ENCODE data around the gene SDK2.

Gene SDK2

DNA sequence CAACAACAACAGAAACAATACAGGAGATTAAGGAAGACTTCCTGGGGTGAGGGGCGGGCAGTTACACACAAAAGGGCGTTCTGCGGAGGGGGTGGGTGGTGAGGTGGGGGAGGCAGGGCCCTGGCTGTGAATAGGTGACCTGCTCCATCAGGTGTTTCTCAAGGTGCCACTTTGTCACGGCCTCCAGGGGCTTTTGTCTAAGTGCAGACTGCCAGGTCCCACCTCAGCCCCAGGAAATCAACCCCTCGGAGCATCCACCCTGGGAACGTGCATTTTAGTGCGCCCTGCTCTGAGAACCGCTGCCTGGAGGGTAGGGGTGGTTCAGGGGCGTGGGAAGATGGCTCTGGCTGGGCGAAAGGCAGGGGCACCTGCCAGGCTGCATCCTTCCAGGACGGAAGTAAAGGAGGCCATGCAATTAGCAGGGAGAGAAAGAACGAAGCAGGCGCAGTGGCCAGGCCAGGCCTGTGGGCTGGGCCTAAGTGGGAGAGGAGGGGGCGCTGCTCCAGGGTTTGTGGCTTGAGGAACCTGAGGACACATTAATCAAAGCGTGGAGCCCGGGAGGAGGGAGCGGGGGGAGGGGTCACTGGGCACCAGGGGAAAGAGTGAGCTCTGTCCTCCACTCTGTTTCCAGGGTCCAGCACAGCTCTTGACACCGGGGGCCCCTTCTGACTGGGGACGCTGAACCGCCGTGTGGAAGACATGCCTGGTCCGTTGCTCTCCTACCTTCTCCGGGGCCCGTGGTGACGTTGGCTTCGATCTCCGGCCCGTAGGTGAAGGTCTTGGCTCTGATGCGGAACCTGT lies 283.1 kb downstream of the SDK2 start:
- no peak for DNase-seq (ENCODE audit: low read depth)

GRCh38 chr17:73359987-73360410 lies 284.2 kb downstream of the SDK2 start:
- DNase-seq (ENCODE audit: low read depth) = no peak

GRCh38 chr17:73359352-73359751 lies 284.9 kb downstream of the SDK2 start:
- no peak for DNase-seq (ENCODE audit: low read depth)

DNA sequence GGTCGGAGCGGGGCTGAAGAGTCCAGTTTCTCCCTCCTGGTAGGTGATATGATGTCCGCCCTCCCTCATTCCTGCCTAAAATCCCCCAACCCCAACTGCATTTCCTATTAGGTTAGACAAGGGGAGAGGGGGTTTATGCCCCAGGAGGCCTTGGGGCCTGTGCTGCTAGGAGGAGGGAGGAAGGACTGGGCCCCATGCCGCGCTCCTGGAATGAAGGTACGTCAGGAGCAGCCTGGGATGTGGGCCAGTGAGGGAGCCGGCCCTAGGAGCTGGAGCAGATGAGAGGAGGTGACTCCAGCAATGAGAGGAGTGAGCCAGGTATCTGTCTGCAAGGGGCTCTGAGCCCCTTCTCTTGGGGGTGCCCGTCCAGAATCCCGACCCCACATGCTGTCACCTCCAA lies 285.6 kb downstream of the SDK2 start:
- DNase-seq (ENCODE audit: low read depth) = no peak

DNA sequence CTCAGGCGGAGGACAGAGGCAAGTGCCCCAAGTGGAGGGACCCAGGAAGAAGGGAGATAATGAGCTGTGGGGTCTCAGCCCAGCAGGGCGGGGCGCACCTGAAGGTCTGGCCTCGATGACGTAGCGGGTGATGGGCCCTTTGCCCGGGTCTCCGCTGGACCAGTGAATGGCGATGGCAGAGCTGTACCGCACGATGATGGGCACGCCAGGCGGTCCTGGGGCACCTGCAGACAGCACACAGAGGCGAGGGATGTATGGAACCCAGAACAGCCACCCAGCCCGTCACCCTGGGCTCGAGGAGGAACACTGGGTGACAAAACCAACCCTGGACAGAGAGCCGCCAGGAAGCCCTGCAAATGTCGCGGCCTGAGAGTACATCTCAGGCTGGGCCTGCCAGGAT lies 286.3 kb downstream of the SDK2 start:
- no peak for DNase-seq (ENCODE audit: low read depth)

GRCh38 chr17:73357318-73357717 lies 286.9 kb downstream of the SDK2 start:
- DNase-seq (ENCODE audit: low read depth) = no peak

DNA sequence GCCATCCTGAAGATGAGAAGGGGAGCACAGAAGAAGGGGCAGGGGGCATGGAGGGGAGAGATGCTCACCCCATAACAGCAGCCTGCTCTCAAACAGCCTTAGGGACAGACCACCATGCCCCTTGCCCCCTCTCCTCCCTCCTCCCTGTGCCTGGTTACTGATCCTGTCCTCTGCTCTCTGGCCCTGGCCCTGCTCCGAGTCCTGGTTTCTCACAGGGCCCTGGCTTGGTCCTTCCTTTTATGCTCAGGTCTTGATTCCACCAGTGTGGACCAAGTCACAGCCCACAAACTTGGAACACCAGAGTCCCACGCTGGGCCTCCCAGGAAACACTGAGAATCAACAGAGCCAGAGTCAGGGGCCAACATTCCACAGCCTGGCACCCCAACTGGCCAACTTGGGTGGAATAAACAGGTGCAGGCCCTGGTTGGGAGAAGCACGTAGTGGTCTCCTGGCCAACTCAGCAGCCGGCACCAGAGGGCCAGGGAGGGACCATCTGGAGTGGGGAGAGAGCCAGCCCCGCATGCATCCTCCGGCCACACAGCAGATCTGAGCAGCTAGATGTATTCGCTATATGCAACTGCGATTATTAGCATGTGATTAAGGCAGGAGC lies 287.6 kb downstream of the SDK2 start:
- no peak for DNase-seq (ENCODE audit: low read depth)

DNA sequence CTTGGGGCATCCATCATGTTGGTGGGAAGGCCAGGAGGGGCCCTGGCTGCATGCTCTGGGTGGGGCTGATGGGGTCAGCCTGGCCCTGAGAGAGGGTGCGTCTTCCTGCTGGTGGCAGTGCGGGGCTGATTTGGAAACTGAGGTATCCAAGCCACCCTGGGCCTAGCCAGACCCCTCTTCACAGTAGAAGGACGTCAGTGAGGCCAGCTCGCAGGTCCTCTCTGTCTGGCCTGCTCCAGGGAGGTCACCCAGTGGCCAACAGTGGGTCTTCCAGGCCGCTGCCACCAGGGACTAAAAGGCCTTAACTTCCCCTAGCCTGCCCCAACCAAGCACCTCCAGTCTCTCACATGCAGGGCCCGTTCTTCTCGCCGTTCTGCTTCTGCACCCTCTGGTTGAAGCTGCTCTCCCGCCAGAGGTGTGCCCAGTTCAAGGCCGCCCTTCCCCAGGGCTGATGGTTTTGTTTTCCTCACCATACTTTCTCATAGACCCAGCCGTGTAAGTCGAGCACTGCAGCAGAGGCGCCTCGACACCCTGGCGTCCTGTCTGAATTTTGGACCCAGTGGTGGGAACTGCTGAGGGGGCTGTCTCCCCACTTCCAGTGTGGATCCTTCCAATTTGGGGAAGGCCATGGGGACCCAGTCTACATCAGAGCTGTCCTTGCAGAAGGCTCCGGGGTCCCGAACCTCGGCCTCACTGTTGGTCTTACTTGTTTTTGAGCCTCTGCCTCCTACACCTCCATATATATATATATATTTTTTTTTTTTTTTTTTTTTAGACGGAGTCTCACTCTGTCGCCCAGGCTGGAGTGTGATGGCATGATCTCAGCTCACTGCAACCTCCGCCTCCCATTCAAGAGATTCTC lies 289.6 kb downstream of the SDK2 start:
- no peak for DNase-seq (ENCODE audit: low read depth)

- no peak for DNase-seq (ENCODE audit: low read depth)
Measured at GRCh38 chr17:73352261-73352660, 292.0 kb downstream of the SDK2 start.

GRCh38 chr17:73351764-73352163 lies 292.5 kb downstream of the SDK2 start:
- no peak for DNase-seq (ENCODE audit: low read depth)

DNA sequence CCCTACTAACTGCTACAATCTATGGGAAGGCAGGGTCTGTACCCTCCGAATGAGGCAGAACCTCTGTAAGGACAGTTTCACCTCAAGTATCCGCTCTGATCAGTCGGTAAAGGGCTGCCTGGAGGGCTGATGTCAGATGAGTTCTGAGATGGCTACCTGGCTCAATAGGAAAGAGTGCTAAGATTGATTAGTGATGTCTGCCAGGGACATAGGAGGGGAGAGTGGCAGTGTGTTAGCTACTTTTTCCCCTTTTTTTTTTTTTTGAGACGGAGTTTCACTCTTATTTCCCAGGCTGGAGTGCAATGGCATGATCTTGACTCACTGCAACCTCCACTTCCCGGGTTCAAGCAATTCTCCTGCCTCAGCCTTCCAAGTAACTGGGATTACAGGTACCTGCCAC lies 293.4 kb downstream of the SDK2 start:
- no peak for DNase-seq (ENCODE audit: low read depth)

DNA sequence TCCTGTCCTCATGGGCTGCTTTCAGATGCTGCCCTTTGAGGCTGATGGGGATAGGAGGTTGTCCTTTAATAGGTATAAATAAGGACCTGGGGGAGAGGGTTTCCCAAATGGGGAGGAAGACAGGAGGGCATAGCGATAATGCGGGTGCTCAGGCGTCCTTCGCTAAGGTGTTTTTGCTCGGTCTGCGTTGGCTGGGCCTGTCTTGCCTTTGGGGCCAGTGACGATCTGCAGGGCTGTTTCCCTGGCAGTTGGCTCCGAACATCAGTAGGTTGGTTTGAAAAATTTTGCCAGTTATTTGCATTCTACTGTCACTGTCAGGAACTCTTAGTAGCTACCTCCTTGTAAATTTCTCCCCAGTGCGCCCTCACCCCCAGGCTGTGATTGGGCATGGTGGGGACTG lies 294.6 kb downstream of the SDK2 start:
- DNase-seq (ENCODE audit: low read depth) = no peak

DNA sequence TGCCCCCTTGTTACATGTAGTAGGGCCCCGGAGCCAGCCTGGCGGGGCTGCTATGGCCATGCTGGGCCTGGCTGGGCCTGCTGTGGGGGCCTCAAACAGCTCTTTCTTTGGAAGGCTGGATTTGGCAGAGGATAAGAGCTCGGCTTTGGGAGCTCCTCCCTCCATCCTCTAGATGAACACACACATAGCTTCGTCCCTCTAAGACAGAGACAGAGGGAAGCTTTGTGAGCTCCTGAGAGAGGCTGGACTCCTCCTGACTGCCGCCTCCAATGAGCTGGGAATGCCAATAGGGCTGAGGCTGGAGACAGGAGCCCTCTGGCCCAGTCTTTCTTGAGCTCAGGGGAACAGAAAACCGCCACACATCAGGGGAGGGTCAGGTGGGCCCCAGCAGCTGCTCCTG lies 295.1 kb downstream of the SDK2 start:
- no peak for DNase-seq (ENCODE audit: low read depth)

- no peak for DNase-seq (ENCODE audit: low read depth)
Measured at GRCh38 chr17:73348829-73349095, 295.5 kb downstream of the SDK2 start.

- DNase-seq (ENCODE audit: low read depth) = no peak
Measured at GRCh38 chr17:73348018-73348828, 296.0 kb downstream of the SDK2 start.

DNA sequence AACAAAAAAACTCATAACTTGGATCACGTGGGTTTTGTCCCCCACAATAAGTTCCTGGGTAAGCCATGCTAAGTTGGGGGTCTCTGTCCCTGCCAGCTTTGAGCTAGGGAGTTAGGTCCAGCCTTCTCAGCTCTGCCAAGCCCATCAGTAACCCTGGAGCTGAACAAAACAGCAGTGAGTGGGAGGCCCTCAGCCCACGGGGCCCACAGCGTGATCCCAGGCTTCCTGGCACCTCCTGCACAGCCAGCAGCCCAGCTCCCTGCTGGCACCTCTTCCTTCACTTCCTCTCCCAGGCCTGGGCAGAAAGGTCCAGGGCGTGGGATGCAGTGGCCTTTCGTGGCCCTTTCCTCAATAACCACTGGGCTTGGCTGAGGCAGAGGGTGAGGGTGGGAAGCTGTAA lies 296.9 kb downstream of the SDK2 start:
- DNase-seq (ENCODE audit: low read depth) = no peak

DNA sequence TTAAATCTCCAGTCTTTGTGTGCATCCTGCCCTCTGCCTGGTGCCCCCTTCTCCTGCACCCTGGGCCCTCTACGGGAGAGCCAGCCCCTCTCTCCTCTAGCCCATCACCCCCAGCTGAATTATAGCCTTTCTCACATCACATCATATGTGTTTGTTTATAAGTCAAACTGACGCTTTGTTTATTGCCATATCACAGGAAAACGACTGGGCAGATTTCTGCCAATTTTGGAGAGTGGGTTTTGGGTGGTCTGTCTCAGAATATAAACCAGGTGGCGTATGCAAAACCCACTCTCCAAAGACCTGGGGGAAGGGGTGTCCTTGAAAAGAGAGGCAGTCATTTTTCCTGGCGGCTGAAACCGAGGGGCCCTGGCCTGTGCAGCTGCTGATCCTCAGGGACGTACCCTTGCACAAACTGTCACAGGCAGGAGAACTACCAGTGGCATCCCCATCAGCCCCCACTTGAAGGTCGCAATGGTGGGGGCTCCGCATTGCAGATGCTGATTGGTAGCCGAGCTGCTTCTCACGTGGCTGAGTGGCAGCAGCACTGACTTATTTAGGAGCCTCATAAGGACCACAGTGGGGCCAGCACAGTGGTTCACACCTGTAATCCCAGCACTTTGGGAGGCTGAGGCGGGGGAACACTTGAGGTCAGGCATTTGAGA lies 297.6 kb downstream of the SDK2 start:
- no peak for DNase-seq (ENCODE audit: low read depth)

DNA sequence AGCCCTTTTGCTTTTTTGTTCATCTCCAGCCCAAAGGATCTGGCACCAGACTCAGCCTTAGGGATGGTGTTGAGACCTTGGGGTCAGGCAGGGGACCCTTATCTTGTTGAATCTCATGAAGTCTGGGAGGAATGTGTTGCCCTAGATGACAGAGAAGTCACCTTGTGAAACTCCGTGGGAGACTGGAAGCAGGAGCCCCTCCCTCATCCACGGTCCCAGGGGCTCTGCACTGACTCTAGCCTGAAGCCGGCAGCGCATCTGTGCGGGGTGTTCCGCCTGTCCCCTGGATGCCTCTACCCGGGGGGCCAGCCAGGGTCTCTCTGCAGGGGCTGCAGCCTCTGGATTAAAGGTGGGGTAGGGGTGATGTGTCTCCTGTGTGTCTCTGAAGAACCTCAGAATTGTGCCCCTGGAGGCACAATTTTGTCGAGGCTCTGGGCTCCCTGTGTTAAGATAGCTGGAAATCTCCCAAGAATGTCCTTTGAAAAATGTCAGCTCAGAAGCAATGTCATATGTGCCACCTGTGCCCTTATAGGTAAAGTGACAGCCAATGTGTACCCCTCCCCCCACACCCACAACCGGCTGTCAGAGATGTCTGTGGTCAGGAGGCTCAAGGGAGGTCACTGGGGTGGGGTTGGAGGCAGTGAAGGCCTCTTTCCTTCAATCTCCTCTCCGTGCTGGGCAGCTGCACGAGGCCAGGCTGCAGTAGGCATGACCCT lies 300.3 kb downstream of the SDK2 start:
- DNase-seq (ENCODE audit: low read depth) = no peak

DNA sequence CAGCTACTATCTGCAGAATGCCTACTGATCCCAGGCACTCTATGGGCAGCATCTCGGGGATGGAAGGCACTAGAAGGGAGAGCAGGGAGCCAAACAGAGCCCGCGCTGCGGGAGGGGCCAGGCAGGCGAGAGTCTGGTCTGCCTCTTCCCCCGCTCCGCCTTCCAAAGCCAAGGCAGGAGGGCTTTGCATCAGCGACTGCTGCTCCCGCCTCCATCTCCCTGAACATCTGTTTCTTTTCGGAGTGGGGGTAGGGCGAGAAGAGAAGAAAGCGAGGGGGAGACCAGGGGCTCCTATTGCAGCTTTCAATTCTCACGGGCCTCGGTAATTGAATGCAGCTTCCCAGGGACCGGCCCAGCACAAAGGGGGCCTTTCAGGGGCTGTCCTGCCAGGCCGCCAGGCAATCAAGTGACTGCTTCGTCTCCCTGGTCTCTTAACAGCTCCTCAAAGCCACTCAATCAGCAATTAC lies 301.0 kb downstream of the SDK2 start:
- DNase-seq (ENCODE audit: low read depth) = peak; percentile 83

DNA sequence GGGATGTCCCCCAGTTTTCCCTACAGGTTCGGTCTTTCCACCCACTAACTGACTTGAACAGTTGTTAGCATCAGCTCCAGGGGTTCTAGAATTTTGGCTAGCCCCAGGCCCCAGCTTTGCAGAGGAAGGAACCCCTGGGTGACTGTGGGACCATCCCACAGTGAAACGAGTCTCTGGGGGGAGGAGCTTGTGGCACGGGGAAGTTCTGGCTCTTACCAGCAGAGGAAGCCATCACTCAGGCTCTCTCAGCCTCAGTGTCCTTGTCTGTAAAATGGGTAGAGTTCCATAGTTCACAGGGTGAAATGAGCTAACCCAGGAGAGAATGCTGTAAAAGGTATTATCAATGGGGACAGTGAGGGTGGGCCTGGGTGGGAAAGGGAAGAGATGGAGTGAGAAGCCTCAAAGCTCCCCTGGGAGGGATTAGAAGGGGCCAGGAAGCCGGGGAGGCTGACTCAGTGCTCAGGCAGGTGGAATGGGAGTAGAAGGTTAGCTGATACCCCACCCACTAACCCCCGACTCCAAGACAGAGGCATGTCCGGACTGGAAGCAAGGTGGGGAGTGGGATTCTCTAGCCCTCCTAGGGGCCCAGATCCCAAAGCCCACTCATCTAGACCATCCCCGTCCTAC lies 301.6 kb downstream of the SDK2 start:
- DNase-seq (ENCODE audit: low read depth) = peak; percentile 65

All from amniotic epithelial cell (primary cell).